ENCODE data around the gene PIP4K2B.

PIP4K2B gene

GRCh38 chr17:38783227-38783626 lies 16.1 kb downstream of the PIP4K2B start:
- DNase-seq (ENCODE audit: extremely low spot score), result no peak
- TF ChIP-seq, protein P1, sequence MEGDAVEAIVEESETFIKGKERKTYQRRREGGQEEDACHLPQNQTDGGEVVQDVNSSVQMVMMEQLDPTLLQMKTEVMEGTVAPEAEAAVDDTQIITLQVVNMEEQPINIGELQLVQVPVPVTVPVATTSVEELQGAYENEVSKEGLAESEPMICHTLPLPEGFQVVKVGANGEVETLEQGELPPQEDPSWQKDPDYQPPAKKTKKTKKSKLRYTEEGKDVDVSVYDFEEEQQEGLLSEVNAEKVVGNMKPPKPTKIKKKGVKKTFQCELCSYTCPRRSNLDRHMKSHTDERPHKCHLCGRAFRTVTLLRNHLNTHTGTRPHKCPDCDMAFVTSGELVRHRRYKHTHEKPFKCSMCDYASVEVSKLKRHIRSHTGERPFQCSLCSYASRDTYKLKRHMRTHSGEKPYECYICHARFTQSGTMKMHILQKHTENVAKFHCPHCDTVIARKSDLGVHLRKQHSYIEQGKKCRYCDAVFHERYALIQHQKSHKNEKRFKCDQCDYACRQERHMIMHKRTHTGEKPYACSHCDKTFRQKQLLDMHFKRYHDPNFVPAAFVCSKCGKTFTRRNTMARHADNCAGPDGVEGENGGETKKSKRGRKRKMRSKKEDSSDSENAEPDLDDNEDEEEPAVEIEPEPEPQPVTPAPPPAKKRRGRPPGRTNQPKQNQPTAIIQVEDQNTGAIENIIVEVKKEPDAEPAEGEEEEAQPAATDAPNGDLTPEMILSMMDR (IDR thresholded peaks at IDR 0.05; ENCODE audit: control extremely low read depth, extremely low read depth, low read depth, missing control alignments), result no peak
- ChIA-PET CTCF (no interaction called here), POLR2A (no interaction called here)

- CTCF ChIA-PET, result interaction anchor here (1.0 to 1.3 kb wide), 2 partner anchors 18 to 21 kb away, joined by 3 read pairs; no protein-coding TSS in a partner anchor
Observed at GRCh38 chr17:38779965-38780752, 19.2 kb downstream of the PIP4K2B start.

GRCh38 chr17:38777641-38778250 lies 21.6 kb downstream of the PIP4K2B start:
- no peak for DNase-seq (ENCODE audit: extremely low spot score)
- CTCF ChIA-PET, result interaction anchor here (0.7 to 0.9 kb wide), 2 partner anchors 9 to 16 kb away, joined by 3 to 4 read pairs; no protein-coding TSS in a partner anchor
- POLR2A ChIA-PET, result no interaction called here
- TF ChIP-seq, protein P1 (IDR thresholded peaks at IDR 0.05; ENCODE audit: control extremely low read depth, extremely low read depth, low read depth, missing control alignments), result no peak

More at GRCh38 chr17:38779965-38780752, 19.2 kb downstream of the PIP4K2B start:
- POLR2A ChIA-PET, result no interaction called here
- no peak for DNase-seq (ENCODE audit: extremely low spot score)
- TF ChIP-seq, protein P1 (IDR thresholded peaks at IDR 0.05; ENCODE audit: control extremely low read depth, extremely low read depth, low read depth, missing control alignments), result no peak

DNA sequence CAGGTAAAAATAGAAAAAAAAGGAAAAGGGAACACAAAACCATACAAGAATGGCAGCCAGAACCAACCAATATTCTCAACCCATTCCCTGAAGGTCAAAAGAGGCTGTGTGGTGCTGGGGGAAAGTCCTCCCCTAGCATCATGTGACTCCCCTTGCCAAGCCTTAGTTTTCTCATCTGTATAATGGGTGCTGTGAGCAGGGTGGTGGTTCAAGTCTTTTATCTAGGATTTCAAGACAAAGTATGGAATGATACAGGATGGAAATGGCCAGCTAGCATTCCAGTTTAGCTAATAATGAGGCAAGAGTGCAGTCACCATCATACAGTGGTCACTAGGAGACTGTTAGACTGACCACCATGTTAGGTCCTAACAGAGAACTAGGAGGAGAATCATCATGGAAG lies 26.1 kb downstream of the PIP4K2B start:
- ChIA-PET POLR2A (no interaction called here), CTCF (no interaction called here)
- TF ChIP-seq, protein P1 (IDR thresholded peaks at IDR 0.05; ENCODE audit: control extremely low read depth, extremely low read depth, low read depth, missing control alignments), result no peak
- no peak for DNase-seq (ENCODE audit: extremely low spot score)

DNA sequence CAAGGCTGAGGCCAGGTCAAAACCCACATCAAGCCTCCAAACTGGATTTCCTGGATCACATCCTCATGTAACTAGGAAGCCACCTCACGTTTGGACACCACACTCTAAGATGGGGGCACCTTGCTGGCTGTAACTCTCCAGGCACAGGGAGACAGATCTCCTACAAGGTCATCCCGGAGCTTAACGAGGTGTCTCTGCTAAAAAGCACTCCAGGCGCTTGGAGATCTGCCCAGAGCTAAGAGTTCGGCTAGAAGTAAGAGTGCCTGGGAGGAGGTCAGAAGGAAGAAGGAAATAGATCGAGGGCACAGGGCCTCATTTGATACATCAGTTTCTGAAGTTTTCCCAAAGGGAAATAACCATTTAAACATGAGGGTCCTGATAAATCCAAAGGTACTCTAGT lies 30.9 kb downstream of the PIP4K2B start:
- CTCF ChIA-PET, result interaction anchor here (1.1 to 2.5 kb wide), 2 partner anchors 10 to 289 kb away, joined by 3 to 8 read pairs; no protein-coding TSS in a partner anchor
- no peak for DNase-seq (ENCODE audit: extremely low spot score)
- TF ChIP-seq, protein P1 (IDR thresholded peaks at IDR 0.05; ENCODE audit: control extremely low read depth, extremely low read depth, low read depth, missing control alignments), result no peak
- POLR2A ChIA-PET, result no interaction called here

GRCh38 chr17:38766341-38766740 lies 33.0 kb downstream of the PIP4K2B start:
- TF ChIP-seq, protein P1 (IDR thresholded peaks at IDR 0.05; ENCODE audit: control extremely low read depth, extremely low read depth, low read depth, missing control alignments), result no peak
- POLR2A ChIA-PET, result no interaction called here
- DNase-seq (ENCODE audit: extremely low spot score), result no peak
- CTCF ChIA-PET, result interaction anchor here (1.5 to 2.5 kb wide), 2 partner anchors 8 to 20 kb away, joined by 3 to 8 read pairs; no protein-coding TSS in a partner anchor

Measured in GM10248 (cell line).